HG02970 (cell line): ENCODE measurements around the gene GPR75.
"Not testable (repeated sequence)": the region's sequence is repeated elsewhere in the genome, so short reads cannot be mapped to it uniquely, and the experiment has no call there.

Experiments used
- ATAC-seq: cut with Tn5 transposase; IDR thresholded peaks from one replicate; pipeline ENCODE4 v1.9.1; 2021; ENCODE audit warnings: mild to moderate bottlenecking, moderate library complexity, moderate number of reproducible peaks; ENCODE audit not compliant: unreplicated experiment, low FRiP score

GPR75 gene

DNA sequence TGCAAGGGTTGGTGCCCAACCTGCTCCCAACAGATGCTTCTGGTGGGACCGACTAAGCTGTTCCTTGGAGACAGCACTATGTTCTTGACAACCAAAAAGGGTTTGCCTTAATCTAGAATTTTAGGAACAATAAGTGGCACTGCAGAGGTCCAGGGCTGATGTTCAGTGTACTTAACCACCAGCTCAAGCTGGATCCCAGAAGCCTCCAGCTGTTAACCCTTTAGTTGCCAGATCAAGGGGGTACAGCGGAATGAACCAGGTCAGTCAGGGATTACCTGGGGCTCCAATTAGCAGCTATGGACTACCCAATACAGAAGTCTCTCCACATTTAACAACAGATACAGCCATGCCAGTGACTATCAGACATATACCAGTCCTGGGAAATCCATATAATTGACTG, 3.5 kb downstream of the GPR75 start:
- ATAC-seq: no peak

DNA sequence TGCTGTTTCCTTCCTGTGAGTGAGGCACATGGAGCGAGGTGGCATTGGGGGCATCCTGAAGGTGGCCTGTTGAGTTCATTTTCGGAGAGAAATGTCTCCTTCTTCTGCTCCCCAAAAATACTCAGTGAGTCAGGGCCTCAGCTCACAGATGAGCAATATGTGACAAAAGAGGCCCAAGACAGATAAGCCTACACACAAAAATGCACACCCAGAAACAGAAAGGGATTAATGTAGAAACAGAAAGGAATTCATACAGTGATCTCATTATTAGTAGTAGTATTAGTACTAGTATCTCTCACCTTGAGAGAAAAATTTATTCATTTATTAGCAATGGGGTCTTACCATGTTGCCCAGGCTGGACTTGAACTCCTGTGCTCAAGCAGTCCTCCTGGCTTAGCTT, 5.1 kb downstream of the GPR75 start:
- ATAC-seq: no peak

GRCh38 chr2:53852532-53852931, 7.2 kb downstream of the GPR75 start:
- ATAC-seq: no peak

- not testable (repeated sequence) for ATAC-seq
These were observed 8.6 kb downstream of the GPR75 start for GRCh38 chr2:53851052-53851757.

DNA sequence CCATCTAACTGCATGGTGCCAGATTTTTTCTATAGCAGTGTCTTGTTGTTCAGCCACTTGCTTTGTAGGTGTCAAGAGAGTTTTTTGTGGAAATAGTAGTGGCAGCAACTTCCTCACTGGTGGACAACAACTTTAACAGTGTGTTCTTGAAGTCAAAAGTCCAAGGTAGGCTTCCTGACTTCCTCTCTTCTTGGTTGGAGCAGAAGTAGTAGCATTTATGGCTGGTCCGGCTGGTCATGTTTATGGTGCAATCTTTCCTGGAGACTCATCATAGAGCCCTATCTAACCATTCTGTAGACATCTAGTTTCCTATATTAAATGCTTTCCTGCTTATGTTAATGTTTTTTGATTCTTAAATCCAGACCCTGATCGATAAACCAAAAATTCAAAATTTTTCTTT, 11.7 kb downstream of the GPR75 start:
- ATAC-seq: no peak

GRCh38 chr2:53843595-53843994, 16.2 kb downstream of the GPR75 start:
- no peak for ATAC-seq

DNA sequence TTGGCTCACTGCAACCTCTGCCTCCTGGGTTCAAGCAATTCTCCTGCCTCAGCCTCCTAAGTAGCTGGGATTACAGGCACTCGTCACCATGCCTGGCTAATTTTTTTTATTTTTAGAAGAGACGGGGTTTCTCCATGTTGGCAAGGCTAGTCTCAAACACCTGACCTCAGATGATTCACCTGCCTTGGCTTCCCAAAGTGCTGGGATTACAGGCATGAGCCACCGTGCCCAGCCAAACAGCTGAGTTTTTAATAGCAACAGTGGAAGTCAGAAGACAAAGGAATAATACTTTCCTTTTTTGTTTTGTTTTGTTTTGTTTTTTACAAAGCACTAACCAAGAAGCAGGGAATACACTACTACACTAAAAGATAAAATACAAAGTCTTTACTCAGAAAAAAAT, 16.9 kb downstream of the GPR75 start:
- ATAC-seq: no peak

GRCh38 chr2:53841651-53842050, 18.1 kb downstream of the GPR75 start:
- ATAC-seq: not testable (repeated sequence)

- no peak for ATAC-seq
These were observed 19.2 kb downstream of the GPR75 start for GRCh38 chr2:53840580-53840979.

DNA sequence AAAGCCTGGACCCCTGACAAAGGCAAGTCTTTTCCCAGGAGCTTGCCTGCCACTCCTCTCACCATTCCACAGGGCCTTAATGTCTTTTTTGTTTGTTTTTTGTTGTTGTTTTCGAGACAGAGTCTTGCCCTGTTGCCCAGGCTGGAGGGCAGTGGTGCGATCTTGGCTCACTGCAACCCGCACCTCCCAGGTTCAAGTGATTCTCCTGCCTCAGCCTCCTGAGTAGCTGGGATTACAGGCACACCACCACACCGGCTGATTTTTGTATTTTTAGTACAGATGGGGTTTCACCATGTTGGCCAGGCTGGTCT, 29.8 kb downstream of the GPR75 start:
- ATAC-seq: not testable (repeated sequence)

DNA sequence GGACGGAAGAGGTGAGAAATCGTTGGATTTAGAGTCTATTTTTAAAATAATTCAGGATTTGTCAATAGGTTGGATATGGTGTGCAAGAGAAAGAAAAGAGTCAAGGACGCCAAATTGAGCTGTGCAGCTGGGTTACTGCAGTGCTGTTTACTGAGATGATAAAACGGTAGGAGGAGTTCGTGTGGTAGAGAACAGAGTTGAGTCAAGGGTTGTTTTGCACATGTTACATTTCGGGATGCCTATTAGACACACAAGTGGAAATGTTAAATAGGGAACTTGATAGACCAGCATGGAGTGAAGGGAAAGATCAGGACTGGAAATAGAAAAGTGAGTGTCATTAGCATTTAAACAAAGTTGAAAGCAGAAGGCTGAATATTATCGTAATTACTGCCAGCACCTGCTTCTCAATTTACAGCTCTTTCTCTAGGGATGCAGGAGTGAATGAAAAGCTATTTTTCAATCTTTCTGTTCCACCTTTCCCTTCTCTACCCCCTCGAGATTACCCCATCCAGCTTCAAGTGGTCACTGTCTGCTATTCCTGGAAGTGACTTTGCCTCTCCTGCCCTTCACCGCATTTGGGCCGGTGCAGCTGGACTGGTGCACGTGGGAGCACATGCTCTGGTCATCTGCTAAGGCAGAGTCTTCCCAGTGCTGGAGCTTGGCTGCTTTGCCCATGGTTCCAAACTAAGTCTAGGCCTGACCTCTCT, 30.3 kb downstream of the GPR75 start:
- no peak for ATAC-seq

GRCh38 chr2:53828331-53828730, 31.4 kb downstream of the GPR75 start:
- no peak for ATAC-seq

DNA sequence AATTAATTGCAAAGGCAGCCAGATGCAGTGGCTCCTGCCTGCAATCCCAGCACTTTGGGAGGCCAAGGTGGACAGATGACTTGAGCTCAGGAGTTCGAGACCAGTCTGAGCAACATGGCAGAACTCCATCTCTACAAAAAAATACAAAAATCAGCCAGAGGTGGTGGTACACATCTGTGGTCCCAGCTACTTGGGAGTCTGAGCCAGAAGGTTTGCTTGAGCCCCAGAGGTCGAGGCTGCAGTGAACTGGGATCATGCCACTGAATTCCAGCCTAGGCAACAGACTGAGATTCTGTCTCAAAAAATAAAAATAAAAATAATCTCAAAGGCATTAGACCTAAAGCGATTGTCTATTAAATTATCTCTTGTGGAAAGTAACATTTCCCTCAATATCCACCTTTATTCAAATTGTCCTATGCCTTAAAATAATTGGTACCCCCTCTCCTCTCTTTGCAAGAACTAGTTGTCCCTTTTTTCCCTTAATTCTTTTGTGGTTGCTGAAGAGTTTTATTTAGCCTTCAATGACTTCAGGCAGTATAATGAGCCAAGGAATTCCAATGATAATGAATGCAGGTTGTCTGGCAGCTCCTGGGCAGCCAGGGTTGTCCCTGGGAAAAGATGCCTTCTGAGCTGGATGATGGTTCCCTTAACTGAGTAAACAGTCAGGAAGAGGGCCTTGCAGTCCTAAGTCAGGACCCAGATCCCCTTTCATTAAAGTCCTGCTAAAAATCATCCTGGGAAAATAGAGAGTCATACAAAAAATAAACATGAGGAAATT, 32.2 kb downstream of the GPR75 start:
- no peak for ATAC-seq

- ATAC-seq: no peak
These were observed 33.0 kb downstream of the GPR75 start for GRCh38 chr2:53826587-53827397.

- ATAC-seq: no peak
These were observed 33.7 kb downstream of the GPR75 start for GRCh38 chr2:53826030-53826410.

GRCh38 chr2:53823639-53824038, 36.1 kb downstream of the GPR75 start:
- not testable (repeated sequence) for ATAC-seq

DNA sequence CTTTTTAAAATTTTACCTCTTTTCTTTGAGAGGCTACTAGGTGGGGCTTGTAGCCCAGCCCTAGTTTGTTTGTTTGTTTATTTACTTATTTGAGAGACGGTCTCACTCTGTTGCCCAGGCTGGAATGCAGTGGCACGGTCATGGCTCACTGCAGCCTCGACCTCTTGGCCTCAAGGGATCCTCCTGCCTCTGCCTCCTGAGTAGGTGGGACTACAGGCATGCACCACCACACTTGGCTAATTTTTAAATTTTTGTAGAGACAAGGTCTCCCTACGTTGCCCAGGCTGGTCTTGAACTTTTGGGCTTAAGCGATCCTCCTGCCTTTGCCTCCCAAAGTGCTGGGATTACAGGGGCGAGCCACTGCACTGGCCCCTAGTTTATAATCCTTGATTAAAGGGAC, 38.0 kb downstream of the GPR75 start:
- ATAC-seq: no peak

GRCh38 chr2:53820711-53821110, 39.1 kb downstream of the GPR75 start:
- ATAC-seq: no peak

GRCh38 chr2:53820048-53820447, 39.7 kb downstream of the GPR75 start:
- ATAC-seq: no peak

DNA sequence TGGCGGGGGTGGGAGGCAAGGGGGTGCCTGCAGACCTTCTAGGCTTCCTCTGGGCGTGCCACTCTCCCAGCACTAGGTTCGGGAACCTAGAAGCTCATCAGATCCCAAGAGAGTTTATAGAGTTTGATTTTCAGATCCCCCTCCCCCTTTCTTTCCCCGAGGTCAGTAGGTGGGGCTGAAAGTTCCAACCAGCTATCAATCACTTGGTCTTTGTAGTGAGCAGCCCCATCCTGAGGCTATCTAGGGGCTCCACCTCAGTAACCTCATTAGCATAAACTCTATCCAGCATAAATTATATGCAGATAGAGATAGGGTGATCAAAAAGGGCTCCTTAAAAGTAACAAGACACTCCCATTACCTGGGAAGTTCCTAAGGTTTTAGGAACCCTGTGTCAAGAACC, 40.1 kb downstream of the GPR75 start:
- no peak for ATAC-seq
